Activated CD8-positive, alpha-beta memory T cell treated with anti-CD3 and anti-CD28 coated beads, Interleukin-2, amount 10 ng/mL, durations not matched to agents 7 days and 5 days (primary cell): ENCODE data around the gene ARAP1. TPM values are rescaled to one million over a fixed set of nuclear protein-coding genes. Genes with fewer than 3 reads are reported as not detected.

ENCODE experiments used
- ATAC-seq: fragments of 150-1000 bp; cut with Tn5 transposase; one replicate; pipeline ENCODE4 v1.10.0; 2021; ENCODE audit warnings: moderate library complexity
- CTCF ChIA-PET: fragments of 350-600 bp; sonication (Branson Sonifier 250); formaldehyde crosslinking; loops from one replicate; lab custom pipeline; 2021; ENCODE audit warnings: antibody characterized with exemption; lab: Charles Lee
- DNase-seq: peaks from one replicate; pipeline ENCODE4 v3.0.0-alpha.2; 2020
- H3K27ac Mint-ChIP-seq: one replicate; pipeline ENCODE4 v1.8.0; 2021; ENCODE audit warnings: mild to moderate bottlenecking, mixed read lengths
- H3K27me3 Mint-ChIP-seq: one replicate; pipeline ENCODE4 v1.8.0; 2021; ENCODE audit warnings: mixed read lengths
- H3K36me3 Mint-ChIP-seq: one replicate; pipeline ENCODE4 v1.8.0; 2021; ENCODE audit warnings: mild to moderate bottlenecking, mixed read lengths
- H3K4me1 Mint-ChIP-seq: one replicate; pipeline ENCODE4 v1.8.0; 2021; ENCODE audit warnings: mixed read lengths
- H3K4me3 Mint-ChIP-seq: one replicate; pipeline ENCODE4 v1.8.0; 2021; ENCODE audit warnings: mild to moderate bottlenecking, moderate library complexity, mixed read lengths
- H3K9me3 Mint-ChIP-seq: one replicate; pipeline ENCODE4 v1.8.0; 2022; ENCODE audit warnings: low read depth, mixed read lengths
- total RNA-seq, 2 experiments: library from RNA; stranded (reverse); gene quantifications; one replicate each; pipeline ENCODE4 v1.2.3, GENCODE V29; 2021

The ARAP1 gene
- total RNA-seq, 2 experiments from 2014 or later: 96.5 to 104 TPM

- no peaks in the 10 kb centered on the region for H3K27me3 Mint-ChIP-seq
- no peaks in the 10 kb centered on the region for H3K9me3 Mint-ChIP-seq
- CTCF ChIA-PET: no interaction called here
- H3K4me1 Mint-ChIP-seq: no peaks in the 10 kb centered on the region
- H3K4me3 Mint-ChIP-seq: no peak overlapping the region
- DNase-seq: no peak
- no peak overlapping the region for H3K27ac Mint-ChIP-seq
- peaks cover 9% of the 10 kb centered on the region for H3K36me3 Mint-ChIP-seq
- ATAC-seq: no peak
Measured at GRCh38 chr11:72706579-72706978, 45.6 kb downstream of the ARAP1 start.

GRCh38 chr11:72705442-72706365, 46.5 kb downstream of the ARAP1 start:
- H3K27ac Mint-ChIP-seq: peak overlapping the region; percentile 27
- no peaks in the 10 kb centered on the region for H3K9me3 Mint-ChIP-seq
- H3K4me3 Mint-ChIP-seq: no peak overlapping the region
- no peak for DNase-seq
- no peaks in the 10 kb centered on the region for H3K4me1 Mint-ChIP-seq
- no peaks in the 10 kb centered on the region for H3K27me3 Mint-ChIP-seq
- H3K36me3 Mint-ChIP-seq: peaks cover 10% of the 10 kb centered on the region
- no peak for ATAC-seq
- CTCF ChIA-PET: no interaction called here

DNA sequence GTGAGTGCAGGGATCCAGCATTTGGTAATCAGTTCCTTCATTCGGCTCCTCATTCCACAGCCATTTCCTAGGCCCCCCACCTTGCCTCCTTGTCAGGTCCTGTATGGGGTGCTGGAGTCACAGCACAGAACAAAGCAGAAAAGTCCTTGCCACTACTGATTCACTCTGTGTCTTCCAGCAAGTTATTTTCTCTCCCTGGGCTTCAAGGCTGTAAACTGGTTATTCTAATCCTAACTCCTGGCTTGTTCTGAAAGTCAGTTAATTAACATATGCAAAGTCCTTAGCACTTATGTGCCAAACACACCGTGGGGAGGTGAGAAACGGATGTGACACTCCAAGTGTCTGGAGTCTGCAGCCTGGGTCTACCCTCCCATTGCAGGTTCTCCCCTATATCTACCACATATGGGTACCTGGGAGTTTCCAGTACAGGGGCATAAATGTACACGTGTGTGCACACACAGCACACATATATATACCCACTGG, 47.4 kb downstream of the ARAP1 start:
- Mint-ChIP-seq H3K27ac (no peak overlapping the region), H3K4me3 (no peak overlapping the region), H3K4me1 (no peaks in the 10 kb centered on the region), H3K36me3 (peaks cover 13% of the 10 kb centered on the region), H3K9me3 (no peaks in the 10 kb centered on the region), H3K27me3 (no peaks in the 10 kb centered on the region)
- DNase-seq (no peak), ATAC-seq (no peak)
- CTCF ChIA-PET: no interaction called here

GRCh38 chr11:72704028-72704782, 48.0 kb downstream of the ARAP1 start:
- ATAC-seq: no peak
- Mint-ChIP-seq H3K4me3 (no peak overlapping the region), H3K4me1 (no peaks in the 10 kb centered on the region), H3K27me3 (no peaks in the 10 kb centered on the region), H3K9me3 (no peaks in the 10 kb centered on the region), H3K36me3 (peaks cover 13% of the 10 kb centered on the region), H3K27ac (no peak overlapping the region)
- no peak for DNase-seq
- CTCF ChIA-PET: no interaction called here

- H3K4me1 Mint-ChIP-seq: no peaks in the 10 kb centered on the region
- ATAC-seq (peak; percentile 12), DNase-seq (no peak)
- CTCF ChIA-PET: interaction anchor here (1.7 kb wide), 1 partner anchor 20 kb away, joined by 3 read pairs; no protein-coding TSS in a partner anchor
- H3K27ac Mint-ChIP-seq: no peak overlapping the region
- no peak overlapping the region for H3K4me3 Mint-ChIP-seq
- H3K27me3 Mint-ChIP-seq: no peaks in the 10 kb centered on the region
- peaks cover 13% of the 10 kb centered on the region for H3K36me3 Mint-ChIP-seq
- H3K9me3 Mint-ChIP-seq: no peaks in the 10 kb centered on the region
Measured at GRCh38 chr11:72703267-72704008, 48.8 kb downstream of the ARAP1 start.

DNA sequence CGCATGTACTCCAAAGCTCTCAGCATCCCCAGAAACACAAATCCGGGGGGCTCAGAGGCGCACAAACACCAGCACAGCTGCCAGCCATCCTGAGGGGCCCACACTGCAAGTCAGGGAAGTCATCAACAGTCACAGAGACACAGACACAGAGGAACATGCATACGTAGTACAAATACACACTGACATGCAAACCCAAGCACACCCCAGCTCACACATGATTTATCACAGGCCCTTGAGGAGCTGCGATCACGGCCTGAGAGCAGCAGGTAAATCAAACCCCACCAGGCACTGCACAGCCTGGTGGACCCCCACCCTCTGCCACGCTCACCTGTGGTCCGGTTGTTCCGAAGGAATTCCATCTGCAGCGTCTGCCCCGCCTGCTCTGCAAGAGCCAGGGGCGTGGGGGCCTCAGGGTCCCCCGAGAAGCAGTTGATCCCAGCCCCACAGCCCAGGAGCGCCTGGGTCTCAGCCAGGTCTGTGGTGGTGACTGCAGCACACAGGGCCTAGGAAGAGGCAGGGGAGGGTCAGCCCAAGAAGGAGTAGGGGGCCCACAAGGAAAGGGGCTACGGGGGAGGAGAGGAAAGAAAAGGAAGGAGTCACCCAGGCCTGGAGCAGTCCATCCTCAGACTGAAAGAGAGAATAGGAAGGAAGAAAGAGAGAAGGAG, 49.5 kb downstream of the ARAP1 start:
- Mint-ChIP-seq H3K9me3 (no peaks in the 10 kb centered on the region), H3K36me3 (peaks cover 13% of the 10 kb centered on the region), H3K4me3 (no peak overlapping the region), H3K27ac (no peak overlapping the region), H3K4me1 (no peaks in the 10 kb centered on the region), H3K27me3 (no peaks in the 10 kb centered on the region)
- DNase-seq (no peak), ATAC-seq (no peak)
- CTCF ChIA-PET: interaction anchor here (1.4 to 1.7 kb wide), 2 partner anchors 19 to 91 kb away, joined by 3 read pairs; partner anchors contain the start of gene STARD10

- Mint-ChIP-seq H3K4me1 (no peaks in the 10 kb centered on the region), H3K9me3 (no peaks in the 10 kb centered on the region), H3K27me3 (no peaks in the 10 kb centered on the region), H3K36me3 (peaks cover 9% of the 10 kb centered on the region), H3K4me3 (no peak overlapping the region), H3K27ac (no peak overlapping the region)
- no peak for DNase-seq
- ATAC-seq: no peak
- CTCF ChIA-PET: interaction anchor here (1.4 to 1.7 kb wide), 2 partner anchors 18 to 92 kb away, joined by 3 read pairs; partner anchors contain the start of gene STARD10
Measured at GRCh38 chr11:72702096-72702495, 50.1 kb downstream of the ARAP1 start.

DNA sequence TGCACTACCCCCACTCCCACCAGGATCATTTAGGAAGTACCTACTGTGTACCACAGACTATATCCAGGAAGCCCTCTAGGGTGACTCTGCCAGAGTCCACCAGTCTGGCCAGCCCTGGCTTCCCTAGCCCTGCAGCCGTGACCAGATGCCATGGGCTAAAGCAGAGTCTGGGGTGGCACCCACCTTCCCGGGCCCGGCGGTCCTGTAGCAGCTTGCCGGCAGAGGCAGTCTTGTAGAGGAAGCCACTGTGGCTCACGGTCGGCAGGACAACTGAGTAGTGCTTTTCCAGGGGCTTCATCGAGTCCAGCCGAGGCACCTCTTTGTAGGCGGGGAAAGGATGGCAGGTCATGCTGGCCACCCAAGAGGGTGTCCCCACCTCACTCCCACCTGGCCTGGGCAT, 50.7 kb downstream of the ARAP1 start:
- H3K27me3 Mint-ChIP-seq: no peaks in the 10 kb centered on the region
- no peak for DNase-seq
- no peak overlapping the region for H3K27ac Mint-ChIP-seq
- H3K9me3 Mint-ChIP-seq: no peaks in the 10 kb centered on the region
- CTCF ChIA-PET: interaction anchor here (1.4 to 1.7 kb wide), 2 partner anchors 18 to 93 kb away, joined by 3 read pairs; partner anchors contain the start of gene STARD10
- ATAC-seq: no peak
- H3K4me1 Mint-ChIP-seq: no peaks in the 10 kb centered on the region
- H3K36me3 Mint-ChIP-seq: peaks cover 9% of the 10 kb centered on the region
- no peak overlapping the region for H3K4me3 Mint-ChIP-seq

- Mint-ChIP-seq H3K4me1 (no peaks in the 10 kb centered on the region), H3K9me3 (no peaks in the 10 kb centered on the region), H3K27me3 (no peaks in the 10 kb centered on the region), H3K27ac (no peak overlapping the region), H3K4me3 (no peak overlapping the region), H3K36me3 (peaks cover 8% of the 10 kb centered on the region)
- DNase-seq: no peak
- CTCF ChIA-PET: interaction anchor here (1.7 kb wide), 1 partner anchor 16 kb away, joined by 8 read pairs; no protein-coding TSS in a partner anchor
- no peak for ATAC-seq
Measured at GRCh38 chr11:72700146-72700545, 52.1 kb downstream of the ARAP1 start.

DNA sequence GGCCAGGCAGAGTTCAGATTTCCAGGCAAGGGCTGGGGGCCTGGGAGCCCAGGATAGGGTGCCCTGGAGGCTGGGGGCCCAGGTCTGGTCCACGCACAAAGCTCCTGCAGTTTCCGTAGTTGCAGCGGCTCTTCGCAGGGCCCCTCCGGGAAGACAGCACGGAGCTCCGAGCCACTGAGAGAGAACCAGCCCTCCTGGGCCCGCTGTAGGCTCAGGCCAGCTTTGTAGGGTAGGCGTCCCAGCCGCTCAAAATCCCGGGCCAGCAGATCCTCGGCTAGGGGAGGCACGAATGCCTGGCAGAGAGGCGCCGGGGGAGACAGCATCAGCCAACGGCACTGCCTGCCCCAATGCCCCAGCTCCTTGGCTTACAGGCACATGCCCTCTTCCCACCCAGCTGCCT, 54.4 kb downstream of the ARAP1 start:
- DNase-seq (no peak), ATAC-seq (no peak)
- H3K36me3 Mint-ChIP-seq: peaks cover 19% of the 10 kb centered on the region
- no peaks in the 10 kb centered on the region for H3K27me3 Mint-ChIP-seq
- CTCF ChIA-PET: interaction anchor here (1.2 kb wide), 1 partner anchor 227 kb away, joined by 3 read pairs; no protein-coding TSS in a partner anchor
- H3K27ac Mint-ChIP-seq: no peak overlapping the region
- H3K9me3 Mint-ChIP-seq: no peaks in the 10 kb centered on the region
- no peak overlapping the region for H3K4me3 Mint-ChIP-seq
- H3K4me1 Mint-ChIP-seq: no peaks in the 10 kb centered on the region

DNA sequence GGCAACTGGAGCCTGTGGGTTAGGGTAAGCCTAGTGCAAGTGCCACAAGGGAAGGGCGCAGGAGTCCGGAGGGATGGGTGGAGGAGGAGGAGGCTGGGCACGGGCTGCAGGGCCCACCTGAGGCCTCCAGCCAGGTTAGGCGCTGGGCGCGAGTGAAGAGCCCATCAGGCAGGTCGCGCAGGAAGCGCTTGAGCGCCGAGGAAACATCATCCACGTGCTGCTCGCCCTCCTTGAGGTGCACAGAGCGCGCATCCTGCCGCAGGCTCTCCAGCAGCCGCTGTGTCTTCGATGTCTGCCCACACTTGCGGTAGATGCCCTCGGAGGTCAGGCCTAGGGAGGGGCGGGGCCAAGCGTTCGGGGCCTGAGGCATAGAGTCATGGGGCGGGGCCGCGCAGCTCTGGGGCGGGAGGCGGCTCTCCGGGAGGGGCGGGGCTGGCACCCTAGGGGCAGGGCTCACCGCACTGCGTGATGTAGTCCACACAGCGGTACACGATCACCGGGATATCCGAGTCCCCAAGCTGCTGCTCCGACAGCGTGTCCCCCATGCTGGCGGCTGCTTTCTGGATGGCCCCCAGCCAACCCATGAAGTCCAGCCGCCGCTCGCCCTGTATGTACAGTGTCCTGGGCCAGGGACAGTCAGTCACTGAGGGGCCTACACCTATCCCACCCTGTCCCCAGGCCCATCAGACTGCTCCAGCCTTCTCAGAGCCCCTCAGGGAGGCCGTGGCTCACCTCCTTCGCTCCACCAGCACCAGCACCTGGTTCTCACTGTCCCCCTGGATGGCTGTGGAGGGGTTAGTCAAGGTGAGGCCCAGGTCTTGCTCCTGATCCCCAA, 55.1 kb downstream of the ARAP1 start:
- no peaks in the 10 kb centered on the region for H3K4me1 Mint-ChIP-seq
- no peaks in the 10 kb centered on the region for H3K9me3 Mint-ChIP-seq
- H3K27ac Mint-ChIP-seq: no peak overlapping the region
- DNase-seq (no peak), ATAC-seq (no peak)
- no peaks in the 10 kb centered on the region for H3K27me3 Mint-ChIP-seq
- no peak overlapping the region for H3K4me3 Mint-ChIP-seq
- H3K36me3 Mint-ChIP-seq: peaks cover 21% of the 10 kb centered on the region
- CTCF ChIA-PET: interaction anchor here (1.2 kb wide), 1 partner anchor 226 kb away, joined by 3 read pairs; no protein-coding TSS in a partner anchor

- peaks cover 17% of the 10 kb centered on the region for H3K36me3 Mint-ChIP-seq
- H3K4me3 Mint-ChIP-seq: no peak overlapping the region
- no peak for ATAC-seq
- H3K27ac Mint-ChIP-seq: no peak overlapping the region
- H3K9me3 Mint-ChIP-seq: no peaks in the 10 kb centered on the region
- DNase-seq: no peak
- H3K27me3 Mint-ChIP-seq: no peaks in the 10 kb centered on the region
- CTCF ChIA-PET: no interaction called here
- no peaks in the 10 kb centered on the region for H3K4me1 Mint-ChIP-seq
Measured at GRCh38 chr11:72695354-72695753, 56.9 kb downstream of the ARAP1 start.
